ENCODE results near the gene CNGA3. TPM values are rescaled to one million over a fixed set of nuclear protein-coding genes. Genes with fewer than 3 reads are reported as not detected.

The CNGA3 gene
- not detected in 2 replicates for total RNA-seq

DNA sequence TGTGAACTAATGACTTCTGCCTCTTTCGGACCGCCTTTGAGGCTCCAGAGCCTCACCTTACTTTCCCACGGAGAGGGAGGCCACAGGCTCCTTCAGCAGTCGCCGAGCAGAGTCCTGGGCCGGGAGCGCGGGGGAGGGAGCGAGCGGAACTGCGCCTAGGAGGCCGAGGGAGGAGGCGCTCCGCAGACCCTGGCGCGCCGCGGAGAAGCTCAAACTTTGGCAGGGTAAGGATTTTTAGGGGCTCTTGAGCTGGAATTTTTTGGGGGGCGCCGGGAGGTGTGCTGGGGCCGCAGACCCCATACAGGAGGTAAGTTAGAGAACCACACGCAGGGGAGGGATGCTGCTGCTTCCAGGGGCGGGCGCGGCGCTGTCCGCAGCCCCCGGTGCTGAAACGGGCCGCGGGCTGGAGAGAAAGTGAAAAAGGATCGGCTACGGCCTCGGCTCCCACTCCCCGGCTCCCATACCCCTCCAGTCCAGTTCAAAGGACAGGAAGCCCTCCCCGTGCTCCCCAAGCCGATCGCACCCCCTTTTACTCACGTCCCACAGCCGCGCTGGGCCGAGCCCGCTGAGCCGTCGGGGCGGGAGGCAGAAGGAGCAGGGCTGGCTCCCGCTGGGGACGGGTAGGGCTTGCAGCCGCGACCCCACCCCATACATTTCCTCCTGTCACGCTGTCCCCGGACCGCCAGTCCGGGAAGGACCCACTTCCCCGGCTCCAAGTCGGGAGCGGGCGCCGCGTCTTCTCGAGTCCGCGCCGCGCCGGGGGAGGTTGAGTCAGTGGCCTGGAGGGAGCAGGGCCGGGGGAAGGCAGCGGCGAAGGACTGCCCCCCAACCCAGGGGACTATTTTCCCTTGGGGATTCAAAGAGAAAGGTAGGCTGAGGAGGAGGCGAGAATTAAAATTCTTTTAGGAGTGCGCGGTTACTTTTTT is at the start of gene CNGA3:
Gene CNGA3, plus strand, starts transcription at position 146 of the 926 bp plus-strand sequence. CDS start 23,520 bp downstream, outside the sequence.

GRCh38 chr2:98444436-98445176 is 98.3 kb downstream of the CNGA3 start, which contains the start of gene INPP4A:
Gene INPP4A (plus strand): TSS chr2:98444858. CDS start chr2:98520049, 75,191 bp downstream.

Other genes starting within 250 kb of the CNGA3 start
- gene INPP4A, start 98.4 kb downstream of the CNGA3 start, total RNA-seq = 16.7 and 55.8 TPM in 2 replicates